Measurements from ENCODE around the gene PODN.

Gene PODN

DNA sequence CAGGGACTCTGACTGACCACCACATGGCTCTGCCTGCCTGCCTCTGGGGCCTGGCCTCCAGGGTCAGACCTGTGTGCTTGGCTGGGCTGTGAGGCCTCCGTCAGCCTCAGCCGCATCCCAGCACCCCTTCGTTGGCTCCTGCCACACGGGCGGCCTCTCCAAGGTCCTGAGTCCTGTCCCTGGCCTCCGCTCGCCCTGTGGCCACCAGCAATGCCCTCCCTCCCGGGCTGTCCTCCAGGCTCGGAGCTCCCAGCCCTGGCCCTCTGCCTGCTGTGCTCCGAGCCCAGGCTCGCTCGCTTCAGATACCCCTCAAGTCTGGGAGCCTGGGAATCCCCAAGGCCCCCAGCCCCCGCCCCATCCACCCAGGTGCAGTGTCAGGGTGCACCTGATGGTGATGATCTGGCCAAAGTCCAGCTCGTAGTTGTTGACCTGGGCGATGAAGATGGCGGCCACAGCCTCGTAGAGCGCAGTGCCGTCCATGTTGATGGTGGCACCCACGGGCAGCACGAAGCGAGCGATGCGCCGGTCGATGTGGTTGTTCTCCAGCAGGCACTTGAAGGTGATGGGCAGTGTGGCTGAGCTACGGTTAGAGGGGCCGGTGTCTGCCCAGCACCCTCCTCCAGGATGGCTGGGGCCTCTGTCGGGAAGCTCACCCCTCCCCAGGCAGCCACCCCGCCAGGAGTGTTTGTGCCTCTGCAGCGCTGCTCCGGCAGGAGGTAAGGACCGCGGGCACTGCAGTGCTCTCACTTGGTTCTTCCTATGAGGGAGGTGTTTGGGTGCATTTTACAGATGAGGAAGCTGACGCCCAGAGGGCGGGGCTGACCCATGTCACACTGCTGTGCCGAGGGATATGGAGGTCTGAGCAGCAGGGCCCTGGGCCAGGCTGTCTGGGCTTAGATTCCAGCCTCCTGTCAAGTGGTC lies 28.5 kb downstream of the PODN start:
- DNase-seq (ENCODE audit: low spot score), result no peak

DNA sequence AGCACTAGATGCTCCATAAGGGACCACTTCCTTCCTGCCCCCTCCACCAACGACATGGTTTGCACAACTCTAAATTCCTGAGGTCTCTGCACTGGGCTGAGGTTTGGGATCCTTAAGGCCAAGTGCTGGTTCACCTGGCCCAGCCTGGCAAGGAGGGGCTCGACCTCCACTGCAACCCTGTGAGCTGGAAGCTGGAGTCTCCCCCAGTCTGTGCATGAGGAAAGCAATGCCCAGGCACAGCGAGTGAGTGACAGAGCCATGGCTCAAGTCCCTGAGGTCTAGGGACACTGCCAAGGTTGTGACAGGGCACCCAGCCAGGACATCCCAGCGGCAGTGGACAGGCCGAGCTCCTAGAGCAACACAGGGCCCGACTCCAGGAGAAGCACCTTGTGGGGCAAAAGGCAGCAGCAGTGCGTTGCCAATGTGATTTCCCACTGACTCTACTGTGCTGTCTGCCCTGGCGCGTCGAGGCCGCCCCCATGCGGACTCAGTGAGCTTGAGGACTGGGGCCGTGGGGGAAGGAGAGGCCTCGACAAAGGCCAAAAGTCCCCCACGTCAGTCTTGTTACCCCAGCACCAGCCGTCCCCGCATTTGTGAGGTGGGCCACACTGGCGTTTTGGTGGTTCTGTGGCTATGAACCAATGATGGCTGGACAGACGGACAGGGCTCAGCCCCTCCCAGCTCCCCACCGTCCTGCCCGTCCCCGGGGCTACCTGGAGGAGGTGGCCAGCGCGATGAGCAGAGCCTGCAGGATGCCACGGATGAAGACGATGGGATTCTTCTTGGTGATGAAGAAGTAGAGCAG lies 30.0 kb downstream of the PODN start:
- DNase-seq (ENCODE audit: low spot score), result no peak

DNA sequence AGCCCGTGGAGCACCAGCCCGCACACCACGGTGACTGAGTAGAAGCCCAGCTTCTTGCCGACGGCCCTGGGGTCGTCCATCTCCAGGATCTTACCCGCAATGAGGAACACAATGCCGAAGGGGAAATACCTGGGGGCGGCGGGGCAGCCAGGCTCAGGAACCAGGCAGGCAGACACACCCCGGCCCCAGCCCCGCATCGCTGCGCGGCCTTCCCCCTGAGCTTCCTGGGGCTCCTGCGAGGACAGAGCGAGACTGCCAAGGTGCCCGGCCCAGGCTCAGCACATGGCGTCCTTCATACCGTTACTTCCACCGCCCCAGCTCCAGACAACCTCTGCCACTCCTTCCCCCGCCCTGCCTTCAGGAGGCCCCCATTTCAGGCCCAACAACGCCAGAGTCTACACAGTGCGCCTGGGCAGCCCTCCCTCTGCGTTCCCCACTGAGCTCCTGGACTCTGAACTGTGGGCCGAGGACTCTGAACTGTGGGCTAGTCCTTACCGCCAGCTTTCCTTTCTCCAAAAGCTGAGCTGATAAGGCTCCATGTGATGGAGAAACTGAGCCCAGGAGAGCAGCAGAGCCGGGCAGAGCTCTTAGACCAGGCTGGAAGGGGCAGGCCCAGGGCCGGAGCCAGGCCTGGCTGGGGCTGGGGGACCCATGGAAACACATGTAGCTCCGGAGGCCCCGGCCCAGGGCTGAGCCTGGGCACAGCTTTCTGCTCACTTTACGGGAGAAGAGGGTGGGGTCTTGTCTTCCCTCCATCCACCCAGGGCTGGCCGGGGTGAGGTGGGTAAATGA lies 30.8 kb downstream of the PODN start:
- no peak for DNase-seq (ENCODE audit: low spot score)

DNA sequence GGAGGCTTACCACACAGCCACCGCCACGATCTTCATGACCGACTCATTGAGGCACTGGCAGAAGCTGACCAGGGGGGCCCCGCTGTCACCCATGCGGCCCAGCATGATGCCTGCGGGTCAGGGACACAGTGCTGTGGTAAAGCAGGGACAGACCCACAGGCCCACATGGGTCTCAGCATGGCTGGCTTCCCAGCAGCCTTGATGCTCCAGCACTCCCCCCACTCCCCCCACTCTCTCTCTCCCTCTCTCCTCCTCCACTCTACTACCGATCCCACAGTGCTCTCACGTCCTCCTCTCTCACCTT lies 31.4 kb downstream of the PODN start:
- DNase-seq (ENCODE audit: low spot score), result no peak

DNA sequence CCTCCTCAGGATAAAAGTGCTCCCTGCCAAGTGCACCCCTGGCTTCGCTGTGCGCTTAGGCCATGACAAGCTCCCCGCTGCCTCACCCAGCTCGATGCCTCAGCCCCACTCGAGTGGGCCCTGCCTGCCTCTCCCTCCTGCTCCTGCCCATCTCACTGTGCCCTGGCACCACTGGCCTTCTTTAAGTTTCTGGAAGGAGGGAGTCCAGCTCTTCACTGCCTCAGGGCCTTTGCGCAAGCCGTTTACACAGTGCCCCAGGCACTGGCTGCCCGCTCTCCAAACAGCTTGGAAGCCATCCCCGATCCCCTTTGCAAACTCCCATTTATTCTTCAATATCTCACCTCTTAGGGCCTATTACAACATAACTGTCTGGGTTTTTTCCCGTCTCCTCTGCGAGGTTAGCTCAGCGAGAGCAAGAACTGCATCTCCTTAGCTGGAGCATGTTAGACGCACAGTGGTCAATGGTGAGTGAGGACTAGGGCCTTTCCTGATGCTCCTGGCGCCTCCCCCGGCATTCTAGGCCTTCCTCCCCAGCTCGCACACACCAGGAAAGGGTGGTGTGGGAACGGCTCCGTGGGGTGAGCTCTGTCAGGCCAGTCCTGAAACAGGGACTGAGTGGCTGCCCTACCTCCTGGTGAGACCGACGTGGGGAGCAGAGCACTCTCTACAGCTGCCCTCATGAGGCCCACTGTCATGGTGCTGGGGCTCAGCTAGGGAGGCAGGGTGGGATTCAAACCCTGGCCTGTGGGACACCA lies 31.9 kb downstream of the PODN start:
- DNase-seq (ENCODE audit: low spot score), result no peak

DNA sequence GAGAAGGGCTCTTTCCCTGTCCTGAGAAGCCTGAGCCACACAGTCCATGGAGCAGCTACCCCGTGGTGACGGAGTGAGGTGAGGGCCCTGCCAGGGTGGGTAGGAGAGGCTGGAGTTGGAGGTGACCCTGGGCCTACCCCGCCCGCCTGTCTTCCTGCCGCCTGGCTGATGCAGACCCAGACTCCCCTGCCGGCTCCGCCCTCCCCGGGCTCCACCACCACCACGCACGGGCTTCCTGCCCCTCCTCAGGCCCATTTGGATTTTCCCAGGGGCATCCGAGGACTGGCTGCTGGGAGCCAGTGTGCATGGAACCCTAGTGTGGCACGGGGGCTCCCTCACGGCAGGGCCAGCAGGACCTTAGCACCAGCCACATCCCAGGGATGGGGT lies 32.5 kb downstream of the PODN start:
- DNase-seq (ENCODE audit: low spot score), result no peak

DNA sequence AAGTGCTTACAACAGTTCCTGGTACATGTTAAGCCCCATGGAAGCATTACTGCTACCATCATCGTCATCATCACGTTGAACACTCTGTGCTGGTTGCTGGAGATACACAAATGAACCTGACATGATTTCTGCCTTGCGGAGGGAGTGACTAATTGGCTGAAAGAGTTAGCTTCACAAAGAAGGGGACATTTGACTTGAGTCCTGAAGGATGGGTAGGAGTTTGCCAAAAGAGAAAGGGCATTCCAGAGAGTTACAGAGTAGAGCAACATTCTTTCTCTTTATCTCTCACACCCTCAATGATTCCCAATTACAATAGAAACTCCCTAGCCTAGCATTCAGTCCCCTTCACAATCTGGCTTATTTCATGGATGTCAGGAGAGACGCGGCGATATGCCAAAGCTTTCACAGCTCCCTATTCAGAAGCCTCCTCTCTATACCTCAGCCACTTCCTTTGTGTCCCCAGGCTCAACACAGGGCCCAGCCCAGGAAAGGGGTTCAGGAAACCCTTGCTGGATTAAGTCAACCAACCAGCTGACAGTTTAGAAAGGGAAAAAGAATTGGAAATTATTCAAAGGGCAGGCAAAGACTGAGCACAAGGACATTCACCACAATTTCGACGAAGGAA lies 42.4 kb downstream of the PODN start:
- no peak for DNase-seq (ENCODE audit: low spot score)

DNA sequence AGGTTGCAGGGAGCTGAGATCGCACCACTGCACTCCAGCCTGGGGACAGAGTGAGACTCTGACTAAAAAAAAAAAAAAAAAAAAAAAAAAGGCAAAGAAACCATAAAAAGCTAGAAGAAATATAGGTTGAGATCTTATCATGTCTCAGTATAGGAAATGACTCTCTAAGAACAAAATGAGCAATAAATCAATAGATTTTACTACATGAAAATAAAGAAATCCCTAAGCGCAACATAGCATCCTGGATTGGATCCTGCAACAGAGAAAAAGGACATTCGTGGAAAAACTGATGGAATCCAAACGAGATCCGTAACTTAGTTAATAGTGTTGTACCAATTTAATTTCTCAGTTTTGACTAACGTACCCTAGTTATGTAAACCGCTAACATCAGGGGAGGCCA lies 45.1 kb downstream of the PODN start:
- no peak for DNase-seq (ENCODE audit: low spot score)

DNA sequence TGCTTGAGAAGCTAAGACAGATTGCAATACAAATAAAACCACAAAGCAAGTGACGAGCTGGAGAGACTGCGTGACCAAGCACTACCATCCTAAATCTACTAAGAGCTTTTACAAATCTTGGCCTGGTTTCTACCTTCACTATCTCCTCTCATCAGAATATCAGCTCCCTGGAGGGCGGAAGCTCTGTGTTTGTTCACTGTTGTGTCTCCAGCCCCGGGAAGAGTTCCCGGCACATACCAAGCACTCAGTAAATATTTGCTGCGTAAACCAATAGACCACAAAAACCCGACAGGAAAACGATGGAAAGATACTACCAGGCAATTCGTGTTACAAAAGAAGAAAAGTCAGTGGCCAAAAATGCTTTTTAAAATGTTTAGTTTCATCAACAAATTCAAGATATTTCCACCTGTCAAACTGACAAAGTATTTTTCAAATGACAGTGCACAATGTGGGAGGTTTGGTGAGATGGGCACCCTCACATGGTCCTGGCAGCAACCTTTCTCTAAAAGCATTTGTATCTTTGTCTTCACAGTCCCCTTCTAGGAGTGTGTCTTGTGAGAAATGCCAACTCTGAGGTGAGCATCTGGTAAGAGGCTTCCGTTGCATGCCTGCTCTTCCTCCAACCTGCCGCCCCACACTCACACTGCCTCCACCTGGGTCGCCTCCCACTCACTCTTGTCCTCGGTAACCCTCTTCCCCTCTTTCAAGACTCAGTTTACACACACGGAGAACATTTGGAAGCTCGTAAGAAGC lies 45.7 kb downstream of the PODN start:
- DNase-seq (ENCODE audit: low spot score), result no peak

DNA sequence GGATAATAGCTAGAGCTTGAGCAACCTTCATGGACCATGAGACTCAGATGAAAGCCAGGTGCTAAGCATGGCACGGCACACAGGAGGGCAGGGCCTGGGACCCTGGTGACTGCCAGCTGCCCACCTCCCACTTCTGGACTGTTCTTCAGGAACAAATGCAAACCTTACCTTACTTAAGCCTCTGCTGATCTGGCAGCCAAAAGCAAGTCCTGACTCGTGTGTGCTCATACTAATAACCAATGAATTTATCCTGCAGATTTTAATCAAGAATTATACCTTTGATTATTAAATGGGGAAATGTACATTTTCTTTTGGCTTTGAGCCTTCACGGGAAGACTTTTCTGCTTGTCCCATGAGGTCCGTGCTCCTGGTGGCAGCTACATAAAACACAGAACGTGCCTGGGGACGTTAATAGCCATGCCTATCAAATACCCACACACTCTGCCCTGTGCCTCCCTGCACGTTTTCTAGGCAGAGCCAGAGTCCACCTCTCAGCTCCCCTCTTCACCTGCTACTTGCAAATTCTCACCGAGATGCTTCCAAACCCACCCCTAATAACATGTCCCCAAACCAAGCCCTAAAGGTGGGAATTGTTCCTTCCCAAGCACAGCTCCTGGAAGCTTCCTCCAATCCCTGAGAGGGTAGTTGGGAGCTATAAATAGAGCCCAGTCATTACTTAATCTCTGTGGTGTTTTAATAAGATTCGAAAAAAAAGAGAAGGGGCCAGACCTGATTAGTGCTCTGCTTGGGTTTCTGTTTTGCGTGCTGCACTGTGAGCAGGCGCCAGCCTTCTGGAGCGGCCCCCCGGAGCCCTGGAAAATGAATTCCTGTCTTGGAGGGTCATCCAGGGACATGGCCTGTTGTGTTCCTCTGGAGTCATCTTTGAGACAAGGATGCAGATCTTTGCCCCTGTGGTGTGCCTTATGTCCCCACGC lies 46.9 kb downstream of the PODN start:
- peak; percentile 66 for DNase-seq (ENCODE audit: low spot score)

DNA sequence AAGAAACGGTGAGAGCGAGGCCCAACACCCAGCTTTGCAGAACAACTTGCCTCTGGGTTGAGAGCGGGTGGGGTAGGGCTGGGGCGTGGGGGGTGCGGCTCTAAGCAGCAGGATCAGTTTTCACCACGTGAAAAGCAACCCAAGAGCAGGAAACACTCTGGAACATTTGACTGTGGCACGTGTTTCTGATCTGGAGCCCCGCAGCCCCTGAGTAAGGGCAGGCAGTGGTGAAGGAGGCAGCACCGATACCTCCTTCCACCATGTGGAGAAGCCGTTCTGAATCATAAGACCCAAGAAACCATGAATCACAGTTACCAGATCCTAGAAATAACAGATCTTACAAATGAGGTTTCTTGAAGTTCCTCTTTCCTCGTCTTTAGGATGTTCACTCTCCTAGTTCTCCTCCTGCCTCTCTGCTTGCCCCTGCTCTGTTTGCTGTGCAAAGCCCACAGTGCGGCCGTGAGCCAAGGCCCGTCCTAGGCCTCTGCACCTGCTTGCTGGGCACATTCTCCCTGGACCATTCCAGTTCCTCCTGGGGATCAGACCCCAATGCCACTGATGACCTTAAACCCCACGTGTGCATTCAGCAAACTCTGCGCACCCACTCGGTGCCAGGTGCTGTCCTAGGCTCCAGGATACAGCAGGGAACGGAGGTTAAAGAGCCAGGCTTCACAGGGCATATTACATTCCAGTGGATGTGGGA lies 48.5 kb downstream of the PODN start:
- DNase-seq (ENCODE audit: low spot score), result no peak

DNA sequence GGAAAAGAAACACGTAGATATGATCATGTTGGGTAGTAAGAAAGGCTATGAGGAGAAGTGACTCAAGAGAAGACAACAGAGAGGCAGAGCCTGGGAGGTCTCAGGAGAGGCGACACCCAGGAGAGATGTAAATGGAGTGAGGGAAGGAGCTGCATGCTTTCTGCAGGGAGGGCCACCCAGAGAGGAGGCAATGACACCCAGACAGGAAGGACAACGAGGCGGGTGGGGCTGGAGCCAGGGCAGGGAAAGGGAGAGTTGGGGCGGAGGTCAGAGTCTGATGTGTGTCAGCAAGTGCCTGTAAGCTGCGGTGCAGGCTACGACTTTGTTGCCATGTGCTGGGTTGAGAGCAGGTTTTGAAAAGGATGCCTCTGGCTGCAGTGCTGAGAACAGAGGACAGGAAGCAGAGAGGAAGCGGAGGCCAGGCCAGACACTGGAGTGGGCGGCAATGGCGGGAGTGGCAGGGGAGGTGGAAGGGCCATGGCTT lies 49.1 kb downstream of the PODN start:
- DNase-seq (ENCODE audit: low spot score), result no peak

DNA sequence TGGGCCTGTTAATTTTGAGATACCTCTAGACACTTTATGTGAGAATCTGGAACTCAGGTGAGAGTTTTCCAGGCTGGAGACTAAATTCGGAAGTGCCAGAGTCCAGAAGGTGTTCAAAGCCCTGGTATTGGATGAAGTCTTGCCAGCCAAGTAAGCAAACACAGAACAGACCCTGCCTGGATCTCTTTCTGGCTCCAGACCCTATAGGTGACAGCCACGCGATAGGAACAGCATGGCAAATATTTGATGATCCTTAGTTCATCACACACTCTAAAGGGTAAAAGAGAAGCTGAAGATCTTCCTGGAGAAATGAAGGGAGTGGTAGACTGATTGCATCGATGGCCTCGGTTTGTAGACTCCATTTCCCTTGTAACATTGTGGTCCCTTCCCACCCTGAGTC lies 49.7 kb downstream of the PODN start:
- DNase-seq (ENCODE audit: low spot score), result no peak

DNA sequence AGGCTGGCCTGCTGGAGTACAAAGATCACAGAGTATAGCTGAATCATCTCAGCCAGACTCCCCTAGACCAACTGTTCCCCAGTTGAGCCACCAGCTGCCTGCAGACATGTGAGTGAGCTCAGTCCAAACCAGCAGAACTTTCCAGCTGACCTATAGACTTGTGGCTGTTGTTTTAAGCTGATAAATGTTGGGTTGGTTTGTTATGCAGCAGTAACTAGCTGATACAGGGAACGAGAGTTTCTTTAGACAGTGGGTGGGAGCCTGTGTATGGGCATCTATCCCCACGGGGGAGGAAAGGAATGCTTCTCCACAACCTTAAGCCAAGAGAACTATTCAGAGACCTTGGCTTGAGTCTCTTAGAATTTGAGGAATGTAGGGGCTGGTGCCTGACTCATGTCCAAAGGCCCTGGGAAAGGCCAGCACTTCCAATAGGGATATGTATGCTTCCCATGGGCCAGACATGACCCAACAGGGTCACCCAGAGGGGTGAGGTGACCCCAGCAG lies 50.3 kb downstream of the PODN start:
- DNase-seq (ENCODE audit: low spot score), result no peak

DNA sequence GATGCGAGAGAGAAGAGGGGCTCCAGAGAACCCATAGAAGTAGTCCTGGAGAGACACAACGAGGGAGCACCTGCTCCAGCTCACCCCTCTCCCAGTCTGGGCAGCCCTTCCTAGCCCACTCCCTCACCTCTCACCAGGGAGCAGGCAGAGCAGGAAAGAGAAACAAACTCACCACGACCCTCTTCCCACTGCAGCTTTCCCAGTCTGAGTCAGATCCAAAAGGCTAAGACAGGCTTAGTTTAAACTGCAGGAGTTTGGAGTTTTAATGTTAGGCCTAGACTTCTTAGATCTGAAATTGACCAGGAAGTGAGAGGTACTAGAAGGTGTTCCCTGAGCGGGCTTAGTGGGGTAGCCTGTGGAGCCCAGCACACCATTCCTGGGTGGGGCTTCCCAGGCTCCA lies 50.8 kb downstream of the PODN start:
- DNase-seq (ENCODE audit: low spot score), result no peak

DNA sequence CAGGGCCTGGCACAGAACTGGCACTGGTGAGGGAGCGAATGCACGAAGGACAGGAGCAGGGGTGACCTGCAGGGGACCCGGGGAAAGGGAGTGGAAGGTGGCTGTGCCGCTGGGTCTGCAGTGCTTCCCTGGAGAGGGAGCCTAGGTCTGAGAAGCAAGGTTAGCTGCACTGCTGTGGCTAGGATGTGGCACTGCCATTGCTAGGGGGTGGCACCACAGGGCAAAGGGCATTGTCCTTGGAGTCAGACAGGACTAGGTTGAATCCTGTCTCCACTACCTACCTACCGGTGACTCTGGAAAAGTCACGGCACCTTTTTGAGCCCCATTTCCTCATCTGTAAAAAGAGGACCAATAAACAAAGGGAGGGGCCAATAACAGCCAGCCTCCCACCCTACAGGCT lies 52.1 kb downstream of the PODN start:
- no peak for DNase-seq (ENCODE audit: low spot score)

DNA sequence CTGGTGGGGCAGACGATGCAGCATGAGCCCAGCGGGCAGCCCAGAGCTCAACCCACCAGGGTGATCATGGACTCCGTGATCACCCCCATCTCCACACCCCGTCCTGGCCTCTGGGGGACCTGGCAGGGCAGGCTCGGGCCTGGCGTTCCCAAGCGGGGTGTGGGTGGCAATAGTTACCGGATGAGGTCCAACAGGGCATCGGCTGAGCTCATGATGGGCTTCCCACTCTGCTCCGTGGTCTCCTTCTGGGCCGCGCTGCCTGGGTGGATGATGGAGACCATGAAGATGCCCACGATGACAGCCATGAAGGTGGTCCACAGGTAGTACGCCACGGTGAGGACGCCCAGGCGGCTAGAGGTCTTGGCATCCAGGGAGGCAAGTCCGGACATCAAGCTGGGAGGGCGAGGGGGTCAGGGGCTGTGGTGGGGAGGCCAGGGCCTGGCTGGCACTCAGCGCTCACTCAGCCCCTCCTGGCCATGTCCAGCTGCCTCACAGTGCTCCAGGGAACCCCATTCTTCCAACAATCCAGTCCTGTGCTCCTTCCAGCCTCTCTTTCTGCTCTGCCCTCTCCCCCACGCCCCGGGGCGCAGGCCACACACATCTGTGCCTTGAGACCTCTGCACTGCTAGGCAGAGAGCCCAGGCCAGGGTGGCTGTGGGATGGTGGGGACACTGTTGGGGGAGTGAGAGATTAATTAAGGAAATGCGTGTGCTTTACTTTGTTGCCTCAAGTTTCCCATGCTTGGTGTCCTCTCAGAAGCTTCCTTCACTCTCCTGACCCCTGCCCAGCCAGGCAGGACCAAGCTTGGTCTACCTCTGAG lies 52.8 kb downstream of the PODN start:
- no peak for DNase-seq (ENCODE audit: low spot score)

Data from D341Med (cell line).